Ureter (tissue), 1 donor: ENCODE results near the gene IKZF2. TPM values are rescaled to one million over a fixed set of nuclear protein-coding genes. Genes with fewer than 3 reads are reported as not detected.

ENCODE experiments used
- DNase-seq: peaks from one replicate; pipeline ENCODE4 v3.0.0-alpha.2; 2020; ENCODE audit warnings: low spot score
- total RNA-seq: library from RNA; stranded (reverse); gene quantifications from one replicate; pipeline ENCODE4 v1.2.4, GENCODE V29; 2023
- donor health status: DM: yes; HTN: yes; CAD: no.

IKZF2 gene
- 118 TPM for total RNA-seq

GRCh38 chr2:213151437-213152064 lies at the start of gene IKZF2:
Gene IKZF2 (minus strand): TSS chr2:213151612. CDS start chr2:213148629, 2,983 bp downstream.
- DNase-seq = peak; percentile 80

- no peak for DNase-seq
Measured at GRCh38 chr2:213199871-213200270, 48.5 kb upstream of the IKZF2 start.

- DNase-seq = no peak
Measured at GRCh38 chr2:213189001-213189899, 37.8 kb upstream of the IKZF2 start.

DNA sequence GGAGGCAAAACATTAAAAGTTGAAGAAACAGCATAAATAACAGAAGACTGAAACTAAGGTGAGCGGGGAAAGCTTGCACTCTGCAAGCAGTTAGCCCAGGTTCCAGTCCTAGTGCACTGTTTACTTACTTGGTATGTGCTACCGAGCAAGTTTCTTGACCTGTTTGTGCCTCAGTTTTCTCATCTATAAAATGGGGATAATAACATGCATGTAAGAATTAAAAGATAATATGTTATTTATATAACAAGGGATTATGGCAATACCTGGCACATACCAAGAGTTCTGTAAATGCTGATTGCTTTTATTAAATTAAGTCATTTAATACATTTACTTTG lies 37.1 kb upstream of the IKZF2 start:
- no peak for DNase-seq

DNA sequence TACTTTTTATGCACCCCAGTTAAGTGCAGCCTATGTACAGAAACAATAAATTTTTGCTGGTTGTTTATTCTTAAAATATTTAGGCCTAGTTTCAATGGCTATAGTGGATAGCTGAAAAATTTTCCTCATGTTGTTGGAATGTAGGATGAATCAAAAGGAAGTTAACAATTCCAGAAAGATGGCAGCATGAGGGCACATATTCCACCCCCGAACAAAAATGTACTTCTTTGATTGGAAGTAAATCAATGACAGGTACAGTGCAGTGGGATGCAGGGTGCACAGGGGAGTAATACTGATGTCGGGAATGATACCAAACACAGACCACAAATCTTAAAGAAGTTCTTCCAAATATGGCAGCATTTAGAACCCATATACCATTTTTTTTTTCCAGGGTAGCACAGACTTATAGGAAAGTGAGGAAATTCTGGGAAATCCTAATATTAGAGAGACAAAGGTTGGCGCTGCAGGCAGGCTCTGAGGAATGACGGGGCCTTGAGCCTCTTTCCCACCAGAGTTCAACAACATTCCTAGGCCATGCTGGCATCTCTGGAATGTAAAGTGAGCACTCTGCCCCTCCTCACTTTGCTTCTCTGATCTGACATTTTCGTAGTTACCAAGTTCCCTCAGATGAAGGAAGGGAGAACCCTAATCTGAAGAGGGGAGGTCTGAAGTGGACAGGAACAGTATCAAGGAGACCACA lies 36.6 kb upstream of the IKZF2 start:
- no peak for DNase-seq

DNA sequence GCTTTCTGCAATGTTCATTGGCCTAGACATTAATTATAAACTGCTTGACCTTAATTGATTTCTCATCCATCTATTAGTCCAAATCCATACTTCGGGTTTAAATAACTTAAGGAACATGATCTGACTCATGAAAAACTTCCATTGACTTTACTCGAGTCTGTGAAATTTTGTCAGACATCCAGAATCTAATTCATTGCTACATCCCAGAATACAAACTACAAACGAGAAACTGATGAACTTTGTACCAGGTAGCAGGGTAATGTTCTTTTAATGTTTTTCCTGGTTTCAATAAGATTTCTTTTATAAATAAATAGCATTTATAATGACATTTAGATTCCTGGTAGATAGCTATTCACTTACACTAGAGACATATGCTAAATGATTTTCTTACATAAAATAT lies 36.0 kb upstream of the IKZF2 start:
- DNase-seq = no peak

- DNase-seq = no peak
Measured at GRCh38 chr2:213185147-213185822, 33.9 kb upstream of the IKZF2 start.

DNA sequence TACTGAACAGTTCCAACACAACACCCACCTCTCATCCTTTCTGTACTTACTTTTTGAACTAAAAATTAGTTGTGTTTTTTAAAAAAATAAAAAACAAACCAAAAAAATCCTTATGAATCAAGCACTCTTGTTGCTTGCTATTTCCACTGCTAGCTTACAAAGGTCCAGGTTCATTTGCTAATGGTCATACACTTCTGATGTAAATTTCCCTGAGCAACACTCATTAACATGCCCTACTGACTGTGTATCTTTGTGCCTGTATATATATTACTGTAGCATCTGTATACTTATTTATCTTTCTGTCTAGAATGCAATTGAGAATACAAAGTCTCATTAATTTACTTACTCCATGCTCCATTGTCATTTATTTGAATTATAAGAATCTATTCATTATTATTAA lies 30.3 kb upstream of the IKZF2 start:
- no peak for DNase-seq

DNA sequence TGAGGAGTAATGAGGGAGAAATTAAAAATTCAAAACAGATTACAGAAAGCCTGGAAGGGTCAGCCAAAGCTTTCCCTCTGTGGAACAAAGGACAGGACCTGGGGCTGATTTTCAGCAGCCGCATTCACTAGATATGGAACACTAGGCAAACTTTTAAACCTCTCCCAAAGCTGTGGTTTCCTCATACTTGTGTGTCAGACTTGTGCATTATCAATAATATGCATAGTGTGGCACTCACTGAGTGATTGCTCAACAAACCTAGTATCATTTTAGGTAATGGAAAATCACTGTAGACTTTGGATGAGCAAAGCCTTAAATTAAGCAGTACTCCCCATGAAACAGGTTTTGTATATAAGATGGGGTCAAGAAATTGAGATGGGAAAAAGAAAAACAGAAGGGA lies 26.3 kb upstream of the IKZF2 start:
- DNase-seq = no peak

- DNase-seq = no peak
Measured at GRCh38 chr2:213175673-213176247, 24.3 kb upstream of the IKZF2 start.

GRCh38 chr2:213172641-213173040 lies 21.2 kb upstream of the IKZF2 start:
- DNase-seq = no peak

GRCh38 chr2:213171147-213171546 lies 19.7 kb upstream of the IKZF2 start:
- no peak for DNase-seq

GRCh38 chr2:213167271-213167930 lies 16.0 kb upstream of the IKZF2 start:
- DNase-seq = no peak

DNA sequence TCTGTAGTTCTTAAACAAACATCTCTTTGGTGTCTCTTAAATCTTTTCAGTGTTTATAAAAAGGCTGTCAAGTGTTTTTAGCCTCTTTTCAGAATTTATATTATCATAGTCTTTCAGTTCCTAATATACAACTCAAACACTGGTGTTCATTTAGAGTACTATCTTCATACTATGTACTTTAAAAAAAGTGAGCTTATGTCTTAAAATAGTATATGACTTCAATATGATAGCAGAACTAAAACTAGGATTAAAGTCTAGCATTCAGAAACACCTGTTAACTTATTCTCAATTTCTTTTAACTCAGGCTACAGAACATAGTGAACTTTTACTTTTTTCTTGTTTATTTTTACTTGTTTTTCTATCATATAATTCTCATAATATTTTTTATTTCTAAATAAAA lies 14.7 kb upstream of the IKZF2 start:
- DNase-seq = no peak

- no peak for DNase-seq
Measured at GRCh38 chr2:213164263-213164662, 12.9 kb upstream of the IKZF2 start.

- no peak for DNase-seq
Measured at GRCh38 chr2:213162516-213163118, 11.2 kb upstream of the IKZF2 start.

DNA sequence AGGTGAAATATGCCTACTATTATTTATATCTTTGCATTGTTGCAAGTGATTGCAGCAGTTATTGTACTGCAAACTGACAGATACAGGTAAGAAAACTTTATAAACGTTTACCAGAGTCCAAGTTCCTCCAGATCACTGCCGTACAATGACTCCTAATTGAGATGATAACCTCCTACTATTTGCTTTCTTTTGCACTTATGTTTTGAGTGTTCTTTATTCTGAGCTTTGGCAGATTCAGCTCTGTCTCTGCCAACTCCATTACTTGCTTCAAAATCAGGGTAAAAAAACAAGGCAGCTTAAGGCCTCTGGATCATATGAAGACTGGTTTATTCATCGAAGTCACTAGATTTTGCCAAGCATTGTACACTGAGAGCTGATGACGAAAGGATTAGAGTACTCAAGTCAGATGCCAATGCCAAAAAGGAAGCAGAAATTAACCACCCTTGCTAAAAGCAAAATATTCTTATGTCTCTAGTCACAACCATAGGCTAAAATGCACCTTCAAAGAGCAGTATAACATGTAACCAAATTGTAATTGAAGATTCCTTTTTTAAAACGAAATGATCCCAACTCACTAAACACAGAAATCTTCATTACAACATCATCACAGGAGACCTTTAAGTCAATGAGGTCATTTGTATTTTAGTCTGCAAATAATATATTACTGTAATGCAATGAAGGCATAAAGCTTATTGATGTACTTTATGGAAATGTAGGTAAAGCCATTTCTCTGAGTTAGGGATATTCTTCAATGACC lies 10.5 kb upstream of the IKZF2 start:
- DNase-seq = no peak

DNA sequence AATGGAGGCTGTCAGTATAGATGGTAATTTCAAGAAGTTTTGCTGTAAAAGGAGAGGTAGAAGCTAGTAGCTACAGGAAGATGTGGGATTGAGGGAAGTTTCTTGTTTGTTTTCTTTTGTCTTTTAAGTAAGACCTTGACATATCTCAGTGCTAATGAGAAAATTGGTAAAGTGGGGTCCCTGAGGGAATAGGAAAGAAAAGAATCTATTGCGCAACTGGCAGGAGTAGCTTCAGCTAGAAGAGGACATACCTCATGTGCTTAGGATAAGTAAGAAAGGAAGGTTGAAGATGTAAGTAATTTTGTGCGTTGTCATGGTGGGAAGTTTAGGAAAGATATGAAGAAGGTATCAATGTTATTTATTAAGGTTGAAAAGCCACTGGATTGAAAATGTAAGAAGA lies 8.4 kb upstream of the IKZF2 start:
- DNase-seq = no peak

GRCh38 chr2:213157242-213157641 lies 5.8 kb upstream of the IKZF2 start:
- no peak for DNase-seq

GRCh38 chr2:213156717-213157116 lies 5.3 kb upstream of the IKZF2 start:
- no peak for DNase-seq
